Neural cell (in vitro differentiated cells): ENCODE data around the gene TFEB. TPM values are rescaled to one million over a fixed set of nuclear protein-coding genes. Genes with fewer than 3 reads are reported as not detected.

Experiments
- H2AFZ ChIP-seq: fragments of 200-600, 300-800 bp; sonication (generic), shearing (Covaris generic); 2 replicates; pipeline ENCODE4 v1.6.0; 2014; ENCODE audit warnings: low read depth, mild to moderate bottlenecking, antibody characterized with exemption, low read length, moderate library complexity
- H3F3A ChIP-seq: fragments of 200-600 bp; shearing (Covaris generic); 2 replicates; pipeline ENCODE4 v1.6.1; 2016; ENCODE audit warnings: mild to moderate bottlenecking, moderate library complexity, mixed read lengths, antibody characterized with exemption, low read length; ENCODE audit not compliant: insufficient read depth, poor library complexity, severe bottlenecking
- H3K27ac ChIP-seq: fragments of 200-600, 300-800 bp; sonication (generic), shearing (Covaris generic); 2 replicates; pipeline ENCODE4 v1.5.1; 2014; ENCODE audit warnings: mild to moderate bottlenecking, low read length, moderate library complexity
- H3K27me3 ChIP-seq: fragments of 300-800, 200-600 bp; sonication (generic), shearing (Covaris generic); 2 replicates; pipeline ENCODE4 v1.6.0; 2014; ENCODE audit warnings: mild to moderate bottlenecking, low read depth, low read length, moderate library complexity; ENCODE audit not compliant: insufficient read depth
- H3K36me3 ChIP-seq: fragments of 300-800, 200-600 bp; sonication (generic), shearing (Covaris generic); 2 replicates; pipeline ENCODE4 v1.5.1; 2014; ENCODE audit warnings: mild to moderate bottlenecking, antibody characterized with exemption, low read length, moderate library complexity; ENCODE audit not compliant: insufficient read depth
- H3K4me2 ChIP-seq: fragments of 300-800, 200-600 bp; sonication (generic), shearing (Covaris generic); 2 replicates; pipeline ENCODE4 v1.6.0; 2014; ENCODE audit warnings: mild to moderate bottlenecking, low read length
- H3K4me3 ChIP-seq: fragments of 300-800, 200-600 bp; sonication (generic), shearing (Covaris generic); 2 replicates; pipeline ENCODE4 v1.5.1; 2014; ENCODE audit warnings: mild to moderate bottlenecking, low read length, moderate library complexity
- H3K79me2 ChIP-seq: fragments of 200-600 bp; shearing (Covaris generic); replicated peaks from 2 replicates; pipeline ENCODE4 v1.6.0; 2014; ENCODE audit warnings: mild to moderate bottlenecking, low read length, moderate library complexity; ENCODE audit not compliant: insufficient read depth
- H3K9ac ChIP-seq: fragments of 300-800, 200-600 bp; sonication (generic), shearing (Covaris generic); 2 replicates; pipeline ENCODE4 v1.6.1; 2016; ENCODE audit warnings: mild to moderate bottlenecking, low read length, mixed read lengths
- H3K9me2 ChIP-seq: fragments of 200-600 bp; shearing (Covaris generic); 2 replicates; pipeline ENCODE4 v1.6.1; 2016; ENCODE audit warnings: mild to moderate bottlenecking, low read length, mixed read lengths; ENCODE audit not compliant: insufficient read depth
- H3K9me3 ChIP-seq: fragments of 200-600, 300-800 bp; sonication (generic), shearing (Covaris generic); 2 replicates; pipeline ENCODE4 v1.6.1; 2016; ENCODE audit warnings: mild to moderate bottlenecking, mixed run types, low read length, moderate library complexity, mixed read lengths
- H4K20me1 ChIP-seq: fragments of 200-600 bp; shearing (Covaris generic); 2 replicates; pipeline ENCODE4 v1.6.1; 2016; ENCODE audit warnings: mild to moderate bottlenecking, mixed run types; ENCODE audit not compliant: insufficient read depth
- CTCF ChIP-seq: fragments of 450-650 bp; IDR thresholded peaks from 2 replicates; pipeline ENCODE4 v1.5.1; 2014; ENCODE audit warnings: antibody characterized with exemption, mild to moderate bottlenecking, moderate library complexity; ENCODE audit not compliant: poor library complexity, severe bottlenecking
- EP300 ChIP-seq: fragments of 450-650 bp; conservative IDR thresholded peaks from 2 replicates; pipeline ENCODE4 v1.6.1; 2014; ENCODE audit warnings: antibody characterized with exemption, mild to moderate bottlenecking, moderate library complexity; ENCODE audit not compliant: poor library complexity, severe bottlenecking
- EZH2 ChIP-seq: fragments of 200-600, 300-800 bp; shearing (Covaris generic), sonication (generic); IDR thresholded peaks from 2 replicates; pipeline ENCODE4 v1.6.1; 2014; ENCODE audit warnings: antibody characterized with exemption, low read length, borderline replicate concordance, mild to moderate bottlenecking; ENCODE audit not compliant: insufficient read depth, poor library complexity, severe bottlenecking
- MXI1 ChIP-seq: fragments of 450-650 bp; conservative IDR thresholded peaks from 2 replicates; pipeline ENCODE4 v1.6.1; 2014; ENCODE audit warnings: antibody characterized with exemption, mild to moderate bottlenecking; ENCODE audit not compliant: poor library complexity, severe bottlenecking
- POLR2AphosphoS5 ChIP-seq: IDR thresholded peaks from 2 replicates; pipeline ENCODE4 v1.6.1; 2012
- RAD21 ChIP-seq: fragments of 450-650 bp; conservative IDR thresholded peaks from 2 replicates; pipeline ENCODE4 v1.6.1; 2014; ENCODE audit warnings: antibody characterized with exemption, mild to moderate bottlenecking, moderate library complexity
- REST ChIP-seq: IDR thresholded peaks from 2 replicates; pipeline ENCODE4 v1.6.1; 2012; ENCODE audit warnings: borderline replicate concordance
- SMC3 ChIP-seq: fragments of 450-650 bp; conservative IDR thresholded peaks from 2 replicates; pipeline ENCODE4 v1.6.1; 2014; ENCODE audit warnings: antibody characterized with exemption, mild to moderate bottlenecking, moderate library complexity; ENCODE audit not compliant: poor library complexity
- TAF1 ChIP-seq: IDR thresholded peaks from 2 replicates; pipeline ENCODE4 v1.6.1; 2012; ENCODE audit warnings: low read depth
- polyA plus RNA-seq: library from polyadenylated mRNA; depleted of rRNA; stranded (reverse); fragments of >200 nt; gene quantifications from 2 replicates; pipeline ENCODE4 v1.2.3, GENCODE V29; 2014

Gene TFEB
- polyA plus RNA-seq, 1 donor from 2014 or later = 0.24 TPM

GRCh38 chr6:41736800-41737555, 1.6 kb upstream of the TFEB start:
- Histone ChIP-seq H3K27me3 (peaks cover 22% of the 10 kb centered on the region), H3K4me3 (no peak overlapping the region), H3K27ac (no peak overlapping the region), H4K20me1 (no peaks in the 10 kb centered on the region), H3K79me2 (no peaks in the 10 kb centered on the region), H2AFZ (no peak overlapping the region), H3K9ac (no peak overlapping the region), H3F3A (no peaks in the 10 kb centered on the region), H3K9me2 (no peaks in the 10 kb centered on the region), H3K9me3 (no peaks in the 10 kb centered on the region), H3K4me2 (no peak overlapping the region), H3K36me3 (no peaks in the 10 kb centered on the region)
- TF ChIP-seq SMC3 (no peak), MXI1 (no peak), TAF1 (no peak), EZH2 (no peak), REST (no peak), POLR2AphosphoS5 (no peak), RAD21 (no peak), CTCF (no peak), EP300 (no peak)

- Histone ChIP-seq H3K79me2 (no peaks in the 10 kb centered on the region), H2AFZ (no peak overlapping the region), H3K27me3 (peaks cover 22% of the 10 kb centered on the region), H3K9ac (no peak overlapping the region), H3K9me3 (no peaks in the 10 kb centered on the region), H3K4me3 (no peak overlapping the region), H3K27ac (no peak overlapping the region), H4K20me1 (no peaks in the 10 kb centered on the region), H3K36me3 (no peaks in the 10 kb centered on the region), H3F3A (no peaks in the 10 kb centered on the region), H3K9me2 (no peaks in the 10 kb centered on the region), H3K4me2 (no peak overlapping the region)
- no peak for TF ChIP-seq EP300
- no peak for TF ChIP-seq RAD21
- no peak for TF ChIP-seq REST
Measured at GRCh38 chr6:41736186-41736733, 852 bp upstream of the TFEB start.
